Bronchial epithelial cell (primary cell): ENCODE measurements around the gene NECAB2. TPM values are rescaled to one million over a fixed set of nuclear protein-coding genes. Genes with fewer than 3 reads are reported as not detected.

Experiments
- DNase-seq: peaks from one replicate; pipeline ENCODE4 v3.0.0-alpha.2; 2010; ENCODE audit warnings: low read depth
- FAIRE-seq: peaks from 2 replicates; lab custom pipeline; 2011; peaks lifted over from hg19 to GRCh38; lab: Jason Lieb, UNC
- H3K27me3 ChIP-seq: 2 replicates; pipeline ENCODE4 v1.5.1; 2011; ENCODE audit warnings: low read length; ENCODE audit not compliant: control insufficient read depth, insufficient read depth
- H3K36me3 ChIP-seq: 2 replicates; pipeline ENCODE4 v1.5.1; 2011; ENCODE audit warnings: low read length; ENCODE audit not compliant: control insufficient read depth, insufficient read depth
- H3K4me3 ChIP-seq: 2 replicates; pipeline ENCODE4 v1.5.1; 2011; ENCODE audit warnings: mild to moderate bottlenecking, low read depth, low read length, control low read depth
- CTCF ChIP-seq: IDR thresholded peaks from 2 replicates; pipeline ENCODE4 v1.5.1; 2011; ENCODE audit warnings: mild to moderate bottlenecking, moderate library complexity, low read length, control low read depth, inconsistent platforms; ENCODE audit not compliant: insufficient read depth, severe bottlenecking
- total RNA-seq: library from RNA; depleted of rRNA; stranded (reverse); fragments of >200 nt; gene quantifications from 2 replicates; pipeline ENCODE4 v1.2.1, GENCODE V29; 2014

NECAB2 gene
- total RNA-seq, 1 donor from 2014 or later = not detected

- Histone ChIP-seq H3K36me3 (peaks cover 1% of the 10 kb centered on the region), H3K4me3 (no peak overlapping the region), H3K27me3 (peaks cover 20% of the 10 kb centered on the region)
- no peak for FAIRE-seq
- peak; percentile 44 for TF ChIP-seq CTCF
- DNase-seq = no peak
Observed at GRCh38 chr16:84044118-84044488, 76.1 kb downstream of the NECAB2 start.

- H3K27me3 ChIP-seq = peaks cover 20% of the 10 kb centered on the region
- no peak for TF ChIP-seq CTCF
- FAIRE-seq = no peak
Observed at GRCh38 chr16:84045001-84045817, 77.2 kb downstream of the NECAB2 start.

GRCh38 chr16:84045818-84046470, 77.9 kb downstream of the NECAB2 start:
- no peak for TF ChIP-seq CTCF
- DNase-seq = no peak
- Histone ChIP-seq H3K36me3 (peaks cover 3% of the 10 kb centered on the region), H3K4me3 (no peak overlapping the region), H3K27me3 (peaks cover 20% of the 10 kb centered on the region)
- FAIRE-seq = no peak

More at GRCh38 chr16:84045001-84045817, 77.2 kb downstream of the NECAB2 start:
- DNase-seq = no peak
- H3K36me3 ChIP-seq = peaks cover 3% of the 10 kb centered on the region
- H3K4me3 ChIP-seq = no peak overlapping the region

GRCh38 chr16:84047206-84047605, 79.2 kb downstream of the NECAB2 start:
- DNase-seq (no peak), FAIRE-seq (no peak)
- peaks cover 18% of the 10 kb centered on the region for H3K27me3 ChIP-seq
- TF ChIP-seq CTCF = no peak
- peaks cover 4% of the 10 kb centered on the region for H3K36me3 ChIP-seq
- H3K4me3 ChIP-seq = no peak overlapping the region

- H3K27me3 ChIP-seq = peaks cover 17% of the 10 kb centered on the region
- H3K36me3 ChIP-seq = peaks cover 7% of the 10 kb centered on the region
Observed at GRCh38 chr16:84047626-84048025, 79.6 kb downstream of the NECAB2 start.

More at GRCh38 chr16:84047626-84048025, 79.6 kb downstream of the NECAB2 start:
- DNase-seq = no peak
- H3K4me3 ChIP-seq = no peak overlapping the region
- FAIRE-seq = no peak
- TF ChIP-seq CTCF = no peak
